H9 (cell line): ENCODE results near the gene OVOL3. TPM values are rescaled to one million over a fixed set of nuclear protein-coding genes. Genes with fewer than 3 reads are reported as not detected.

ENCODE experiments used
- DNase-seq: peaks from one replicate; pipeline ENCODE4 v3.0.0-alpha.2; 2017
- H2AFZ ChIP-seq: one replicate; pipeline ENCODE4 v1.6.1; 2013; ENCODE audit warnings: mild to moderate bottlenecking, low read length, control low read depth, moderate library complexity
- H2AK5ac ChIP-seq: 2 replicates; pipeline ENCODE4 v1.6.1; 2013; ENCODE audit warnings: low read length, control low read depth, mixed read lengths; ENCODE audit not compliant: insufficient read length
- H2BK120ac ChIP-seq: one replicate; pipeline ENCODE4 v1.6.1; 2013; ENCODE audit warnings: low read depth, mild to moderate bottlenecking, low read length, control low read depth, inconsistent platforms; ENCODE audit not compliant: poor library complexity, severe bottlenecking
- H2BK12ac ChIP-seq: 2 replicates; pipeline ENCODE4 v1.6.1; 2013; ENCODE audit warnings: low read length, control low read depth, mixed read lengths, low read depth; ENCODE audit not compliant: insufficient read length
- H2BK15ac ChIP-seq: 2 replicates; pipeline ENCODE4 v1.6.1; 2013; ENCODE audit warnings: low read depth, low read length, control low read depth
- H2BK20ac ChIP-seq: one replicate; pipeline ENCODE4 v1.6.1; 2013; ENCODE audit warnings: low read depth, mild to moderate bottlenecking, low read length, control low read depth, inconsistent platforms; ENCODE audit not compliant: poor library complexity, severe bottlenecking
- H2BK5ac ChIP-seq: 2 replicates; pipeline ENCODE4 v1.6.1; 2013; ENCODE audit warnings: low read length, control low read depth, mixed read lengths; ENCODE audit not compliant: insufficient read length
- H3K14ac ChIP-seq: 2 replicates; pipeline ENCODE4 v1.6.1; 2013; ENCODE audit warnings: low read length, control low read depth; ENCODE audit not compliant: insufficient read depth
- H3K18ac ChIP-seq: 2 replicates; pipeline ENCODE4 v1.6.1; 2013; ENCODE audit warnings: low read depth, mild to moderate bottlenecking, mixed read lengths, low read length, control low read depth; ENCODE audit not compliant: insufficient read length
- H3K23ac ChIP-seq: 2 replicates; pipeline ENCODE4 v1.6.1; 2013; ENCODE audit warnings: low read length, control low read depth, mixed read lengths, low read depth; ENCODE audit not compliant: insufficient read length
- H3K23me2 ChIP-seq: 2 replicates; pipeline ENCODE4 v1.6.1; 2013; ENCODE audit warnings: low read depth, mild to moderate bottlenecking, mixed read lengths, low read length, control low read depth; ENCODE audit not compliant: insufficient read length, poor library complexity, severe bottlenecking
- H3K27ac ChIP-seq: 2 replicates; pipeline ENCODE4 v1.5.1; 2013; ENCODE audit warnings: low read length, control low read depth, mixed read lengths, low read depth; ENCODE audit not compliant: insufficient read length
- H3K27me3 ChIP-seq: 2 replicates; pipeline ENCODE4 v1.6.1; 2013; ENCODE audit warnings: low read length, control low read depth, inconsistent platforms; ENCODE audit not compliant: insufficient read depth
- H3K4ac ChIP-seq: 2 replicates; pipeline ENCODE4 v1.6.1; 2013; ENCODE audit warnings: low read depth, mild to moderate bottlenecking, control low read depth, inconsistent platforms, low read length, moderate library complexity
- H3K4me1 ChIP-seq: 2 replicates; pipeline ENCODE4 v1.6.1; 2013; ENCODE audit warnings: low read length, control low read depth, inconsistent platforms; ENCODE audit not compliant: insufficient read depth
- H3K4me2 ChIP-seq: 2 replicates; pipeline ENCODE4 v1.6.1; 2013; ENCODE audit warnings: low read length, control low read depth, mixed read lengths; ENCODE audit not compliant: insufficient read length, insufficient read depth
- H3K56ac ChIP-seq: 2 replicates; pipeline ENCODE4 v1.6.1; 2013; ENCODE audit warnings: low read depth, mild to moderate bottlenecking, mixed read lengths, low read length, control low read depth; ENCODE audit not compliant: insufficient read length
- H3K79me1 ChIP-seq: 2 replicates; pipeline ENCODE4 v1.6.1; 2013; ENCODE audit warnings: low read depth, mild to moderate bottlenecking, moderate library complexity, low read length, control low read depth, inconsistent platforms; ENCODE audit not compliant: insufficient read depth, poor library complexity, severe bottlenecking
- H3K79me2 ChIP-seq: 2 replicates; pipeline ENCODE4 v1.6.1; 2013; ENCODE audit warnings: low read length, control low read depth, inconsistent platforms; ENCODE audit not compliant: insufficient read depth
- H3K9ac ChIP-seq: 2 replicates; pipeline ENCODE4 v1.6.1; 2013; ENCODE audit warnings: low read length, control low read depth, mixed read lengths; ENCODE audit not compliant: insufficient read length; ENCODE audit errors: extremely low read depth
- H3K9me3 ChIP-seq: one replicate; pipeline ENCODE4 v1.6.1; 2013; ENCODE audit warnings: low read depth, low read length, inconsistent platforms; ENCODE audit not compliant: control insufficient read depth
- H3T11ph ChIP-seq: one replicate; pipeline ENCODE4 v1.6.1; 2013; ENCODE audit warnings: mild to moderate bottlenecking, low read length, control low read depth, inconsistent platforms
- H4K20me1 ChIP-seq: one replicate; pipeline ENCODE4 v1.6.1; 2013; ENCODE audit not compliant: control insufficient read depth, insufficient read length, insufficient read depth
- H4K5ac ChIP-seq: 2 replicates; pipeline ENCODE4 v1.6.1; 2013; ENCODE audit warnings: low read depth, mild to moderate bottlenecking, mixed read lengths, low read length, control low read depth; ENCODE audit not compliant: insufficient read length
- H4K8ac ChIP-seq: replicated peaks from 2 replicates; pipeline ENCODE4 v1.6.1; 2013; ENCODE audit warnings: low read length, control low read depth, mixed read lengths, low read depth; ENCODE audit not compliant: insufficient read length
- H4K91ac ChIP-seq: 2 replicates; pipeline ENCODE4 v1.6.1; 2013; ENCODE audit warnings: low read depth, mild to moderate bottlenecking, moderate library complexity, mixed read lengths, low read length, control low read depth; ENCODE audit not compliant: insufficient read length
- H3K27ac Mint-ChIP-seq, 3 experiments: 2 replicates in 2 of 3; 3 replicates in 1 of 3; pipeline ENCODE4 v1.8.0; 2020 to 2021; ENCODE audit warnings: mixed read lengths in 3 of 3, mild to moderate bottlenecking in 1 of 3, moderate library complexity in 1 of 3
- H3K27me3 Mint-ChIP-seq: 2 replicates; pipeline ENCODE4 v1.8.0; 2021; ENCODE audit warnings: low read depth, mild to moderate bottlenecking, moderate library complexity, mixed read lengths
- H3K36me3 Mint-ChIP-seq, 3 experiments: 2 replicates in 2 of 3; 3 replicates in 1 of 3; pipeline ENCODE4 v1.8.0; 2020 to 2021; ENCODE audit warnings: low read depth in 3 of 3, mixed read lengths in 3 of 3; ENCODE audit not compliant: insufficient read depth in 1 of 3
- H3K4me1 Mint-ChIP-seq, 2 experiments: 2 replicates each; pipeline ENCODE4 v1.8.0; 2020; ENCODE audit warnings: mixed read lengths in 2 of 2
- H3K4me3 Mint-ChIP-seq, 2 experiments: 2 replicates in 1 of 2; 3 replicates in 1 of 2; pipeline ENCODE4 v1.8.0; 2020 to 2021; ENCODE audit warnings: mild to moderate bottlenecking in 2 of 2, mixed read lengths in 2 of 2, moderate library complexity in 1 of 2
- H3K9me3 Mint-ChIP-seq, 2 experiments: 2 replicates in 1 of 2; 3 replicates in 1 of 2; pipeline ENCODE4 v1.8.0; 2020; ENCODE audit warnings: mild to moderate bottlenecking in 2 of 2, mixed read lengths in 2 of 2, moderate library complexity in 1 of 2
- CTCF ChIP-seq: fragments of 200-600 bp; sonication (generic); conservative IDR thresholded peaks from 3 replicates; pipeline ENCODE4 v1.8.0; 2021; ENCODE audit warnings: antibody characterized with exemption, mild to moderate bottlenecking
- WGBS: extraction: QIAGEN DNeasy Blood & Tissue Kit; methylation state at CpG from one replicate; pipeline ENCODE4 v1.1.7; 2013; ENCODE audit warnings: missing lambda C conversion rate, low lambda C conversion rate, mixed read lengths; ENCODE audit not compliant: insufficient read length; ENCODE audit errors: extremely low coverage; 5-methylcytosine and 5-hydroxymethylcytosine counted together
- total RNA-seq: library from RNA; stranded (reverse); gene quantifications from 2 replicates; pipeline ENCODE4 v1.2.1, GENCODE V29; 2021

OVOL3 gene
- total RNA-seq, 1 experiment from 2014 or later, result not detected

- no peaks in the 10 kb centered on the region for H3K4me1 Mint-ChIP-seq
- no peak overlapping the region for H3K27ac ChIP-seq
- H3K79me2 ChIP-seq, result no peaks in the 10 kb centered on the region
- H3K9me3 Mint-ChIP-seq, result no peaks in the 10 kb centered on the region
- H2BK15ac ChIP-seq, result no peak overlapping the region
- H3K4me2 ChIP-seq, result no peak overlapping the region
- no peaks in the 10 kb centered on the region for H3K4me1 ChIP-seq
- TF ChIP-seq CTCF, result no peak
- no peak overlapping the region for H4K5ac ChIP-seq
- H3K36me3 Mint-ChIP-seq, result peaks cover 48 to 83% (median 64%) of the 10 kb centered on the region in 3 experiments
- no peaks in the 10 kb centered on the region for H3K27me3 Mint-ChIP-seq
- no peak overlapping the region for H3K23ac ChIP-seq
- no peak overlapping the region for H3K9ac ChIP-seq
- no peak overlapping the region for H3K4ac ChIP-seq
- no peak overlapping the region for H3K14ac ChIP-seq
- no peak overlapping the region for H3K4me3 Mint-ChIP-seq
- no peak overlapping the region for H2BK5ac ChIP-seq
- no peak overlapping the region for H3K27ac Mint-ChIP-seq
- H4K91ac ChIP-seq, result no peak overlapping the region
- H2AFZ ChIP-seq, result no peak overlapping the region
- H3K9me3 ChIP-seq, result no peaks in the 10 kb centered on the region
- no peaks in the 10 kb centered on the region for H4K20me1 ChIP-seq
- H2BK12ac ChIP-seq, result no peak overlapping the region
- no peak overlapping the region for H2BK120ac ChIP-seq
- no peaks in the 10 kb centered on the region for H3K27me3 ChIP-seq
- no peak for DNase-seq
- H3K18ac ChIP-seq, result no peak overlapping the region
- no peak overlapping the region for H3T11ph ChIP-seq
- H2BK20ac ChIP-seq, result no peak overlapping the region
- H3K56ac ChIP-seq, result no peak overlapping the region
- no peak overlapping the region for H2AK5ac ChIP-seq
- H4K8ac ChIP-seq, result no peak overlapping the region
- no peaks in the 10 kb centered on the region for H3K79me1 ChIP-seq
- no CpG with 5 or more reads among the region's 5 CpGs for WGBS
- no peaks in the 10 kb centered on the region for H3K23me2 ChIP-seq
Observed at GRCh38 chr19:36093146-36093662, 17.7 kb upstream of the OVOL3 start.
